GM21786 (cell line): ENCODE measurements around the gene ARCN1.

Experiments used
- ATAC-seq: cut with Tn5 transposase; IDR thresholded peaks from one replicate; pipeline ENCODE4 v1.9.1; 2021; ENCODE audit not compliant: unreplicated experiment

Gene ARCN1

GRCh38 chr11:118635237-118635591 is 63.0 kb downstream of the ARCN1 start:
- no peak for ATAC-seq

GRCh38 chr11:118635642-118636041 is 63.4 kb downstream of the ARCN1 start:
- ATAC-seq: no peak

GRCh38 chr11:118636569-118637290 is 64.5 kb downstream of the ARCN1 start:
- ATAC-seq: no peak

- ATAC-seq: no peak
These were observed 66.5 kb downstream of the ARCN1 start for GRCh38 chr11:118638726-118639125.

- ATAC-seq: no peak
These were observed 67.7 kb downstream of the ARCN1 start for GRCh38 chr11:118639899-118640298.

- no peak for ATAC-seq
These were observed 68.3 kb downstream of the ARCN1 start for GRCh38 chr11:118640332-118641154.

GRCh38 chr11:118641397-118642019 is 69.3 kb downstream of the ARCN1 start:
- no peak for ATAC-seq

- no peak for ATAC-seq
These were observed 71.2 kb downstream of the ARCN1 start for GRCh38 chr11:118643142-118643994.

GRCh38 chr11:118643995-118644345 is 71.8 kb downstream of the ARCN1 start:
- ATAC-seq: no peak

GRCh38 chr11:118644496-118644895 is 72.3 kb downstream of the ARCN1 start:
- ATAC-seq: no peak

- ATAC-seq: no peak
These were observed 73.0 kb downstream of the ARCN1 start for GRCh38 chr11:118645066-118645715.

GRCh38 chr11:118646393-118646792 is 74.2 kb downstream of the ARCN1 start:
- ATAC-seq: no peak

- ATAC-seq: no peak
These were observed 76.1 kb downstream of the ARCN1 start for GRCh38 chr11:118648291-118648690.

GRCh38 chr11:118649941-118650340 is 77.7 kb downstream of the ARCN1 start:
- no peak for ATAC-seq

GRCh38 chr11:118650366-118650765 is 78.2 kb downstream of the ARCN1 start:
- ATAC-seq: no peak

- ATAC-seq: no peak
These were observed 79.6 kb downstream of the ARCN1 start for GRCh38 chr11:118651820-118652219.
